ENCODE results near the gene MCTP1. TPM values are rescaled to one million over a fixed set of nuclear protein-coding genes. Genes with fewer than 3 reads are reported as not detected.

Gene MCTP1
- total and polyA plus RNA-seq, 2 of the 8 experiments (the other 6 are each of a cell fraction or from before 2014, with no cell fraction given), result 0.56 to 3.4 TPM

DNA sequence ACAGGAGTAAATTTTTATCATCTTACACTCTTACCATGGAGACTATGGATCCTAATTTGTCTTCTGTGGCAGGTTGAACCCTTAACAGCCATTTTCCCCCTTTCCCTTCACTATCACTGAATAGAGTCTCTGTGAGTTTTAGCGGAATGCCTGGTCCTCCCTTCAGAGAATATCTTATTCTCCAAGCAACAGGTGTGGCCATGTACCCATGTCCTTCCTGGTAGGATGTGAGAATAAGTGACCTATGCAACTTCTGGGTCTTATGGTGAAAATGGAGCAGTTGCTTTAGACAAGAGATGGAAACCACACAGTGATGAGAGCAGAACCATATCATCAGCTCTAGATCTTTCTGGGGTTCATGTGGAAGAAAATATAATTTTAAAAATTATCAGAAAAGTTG lies 312.6 kb downstream of the MCTP1 start:
- FAIRE-seq, result no peak
- TF ChIP-seq, protein P1, sequence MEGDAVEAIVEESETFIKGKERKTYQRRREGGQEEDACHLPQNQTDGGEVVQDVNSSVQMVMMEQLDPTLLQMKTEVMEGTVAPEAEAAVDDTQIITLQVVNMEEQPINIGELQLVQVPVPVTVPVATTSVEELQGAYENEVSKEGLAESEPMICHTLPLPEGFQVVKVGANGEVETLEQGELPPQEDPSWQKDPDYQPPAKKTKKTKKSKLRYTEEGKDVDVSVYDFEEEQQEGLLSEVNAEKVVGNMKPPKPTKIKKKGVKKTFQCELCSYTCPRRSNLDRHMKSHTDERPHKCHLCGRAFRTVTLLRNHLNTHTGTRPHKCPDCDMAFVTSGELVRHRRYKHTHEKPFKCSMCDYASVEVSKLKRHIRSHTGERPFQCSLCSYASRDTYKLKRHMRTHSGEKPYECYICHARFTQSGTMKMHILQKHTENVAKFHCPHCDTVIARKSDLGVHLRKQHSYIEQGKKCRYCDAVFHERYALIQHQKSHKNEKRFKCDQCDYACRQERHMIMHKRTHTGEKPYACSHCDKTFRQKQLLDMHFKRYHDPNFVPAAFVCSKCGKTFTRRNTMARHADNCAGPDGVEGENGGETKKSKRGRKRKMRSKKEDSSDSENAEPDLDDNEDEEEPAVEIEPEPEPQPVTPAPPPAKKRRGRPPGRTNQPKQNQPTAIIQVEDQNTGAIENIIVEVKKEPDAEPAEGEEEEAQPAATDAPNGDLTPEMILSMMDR (IDR thresholded peaks at IDR 0.05; ENCODE audit: control extremely low read depth in 1 of 3, insufficient read depth in 1 of 3, low read depth in 1 of 3, low read length in 3 of 3), result no peak
- TF ChIP-seq POLR2AphosphoS5 (IDR thresholded peaks at IDR 0.05; ENCODE audit: low read depth, low read length) (no peak), KDM4A (IDR thresholded peaks at IDR 0.05; ENCODE audit: low read depth, low read length, severe bottlenecking) (no peak), CHD2 (IDR thresholded peaks at IDR 0.05; ENCODE audit: low read length) (no peak), HDAC2 (IDR thresholded peaks at IDR 0.05; ENCODE audit: borderline replicate concordance in 1 of 2, low read depth in 2 of 2, low read length in 2 of 2) (no peak), TAF1 (IDR thresholded peaks at IDR 0.05; ENCODE audit: low read depth, low read length) (no peak), SIN3A (conservative IDR thresholded peaks at IDR 0.05 in 1 of 2, IDR thresholded peaks at IDR 0.05 in 1 of 2; ENCODE audit: low read depth in 1 of 2, low read length in 2 of 2) (no peak), TCF12 (IDR thresholded peaks at IDR 0.05; ENCODE audit: low read depth, low read length) (no peak), NRF1 (IDR thresholded peaks at IDR 0.05; ENCODE audit: low read depth, low read length) (no peak), MAFK (IDR thresholded peaks at IDR 0.05; ENCODE audit: low read depth, low read length) (no peak), EGR1 (IDR thresholded peaks at IDR 0.05; ENCODE audit: borderline replicate concordance, low read depth, low read length) (no peak)

More for the DNA sequence above, 312.6 kb downstream of the MCTP1 start:
- Histone ChIP-seq H3K4me3 (ENCODE audit: extremely low read depth in 1 of 4, insufficient read depth in 2 of 4, low read depth in 3 of 4, low read length in 4 of 4) (no peak overlapping the region), H2BK120ac (replicated peaks; ENCODE audit: low read depth, low read length) (no peak overlapping the region), H3K4me1 (replicated peaks in 1 of 4; ENCODE audit: control insufficient read depth in 3 of 4, insufficient read depth in 4 of 4, low read length in 3 of 4) (no peaks in the 10 kb centered on the region), H2AFZ (ENCODE audit: low read length) (no peak overlapping the region), H3K4ac (replicated peaks; ENCODE audit: insufficient read length, low read depth, low read length) (no peak overlapping the region), H4K20me1 (replicated peaks in 1 of 2; ENCODE audit: control insufficient read depth in 1 of 2, insufficient read depth in 2 of 2, low read length in 2 of 2) (no peaks in the 10 kb centered on the region), H2BK20ac (ENCODE audit: low read length) (no peak overlapping the region), H3K9ac (replicated peaks in 1 of 4; ENCODE audit: extremely low read depth in 1 of 4, low read depth in 3 of 4, low read length in 3 of 4) (no peak overlapping the region), H3K4me2 (ENCODE audit: insufficient read depth in 1 of 2, low read depth in 2 of 2, low read length in 2 of 2) (no peak overlapping the region), H3K23me2 (ENCODE audit: low read depth, low read length) (no peaks in the 10 kb centered on the region), H3K79me2 (ENCODE audit: control insufficient read depth in 1 of 2, insufficient read depth in 2 of 2, low read length in 2 of 2) (no peaks in the 10 kb centered on the region), H3K14ac (ENCODE audit: insufficient read length) (no peak overlapping the region), H3K18ac (ENCODE audit: extremely low read depth, low read length) (no peak overlapping the region), H4K5ac (ENCODE audit: insufficient read length, low read depth, low read length) (no peak overlapping the region), H3K27me3 (replicated peaks in 1 of 4; ENCODE audit: control insufficient read depth in 3 of 4, extremely low read depth in 1 of 4, insufficient read depth in 3 of 4, low read length in 3 of 4) (no peaks in the 10 kb centered on the region), H2BK15ac (ENCODE audit: low read length) (no peak overlapping the region), H4K8ac (ENCODE audit: extremely low read depth, insufficient read depth, low read length) (no peak overlapping the region), H3K36me3 (ENCODE audit: control insufficient read depth in 2 of 4, insufficient read depth in 4 of 4, low read length in 3 of 4) (no peaks in the 10 kb centered on the region), H2AK5ac (ENCODE audit: low read depth, low read length) (no peak overlapping the region), H3K23ac (ENCODE audit: insufficient read length) (no peak overlapping the region), H3K56ac (replicated peaks; ENCODE audit: insufficient read length, low read depth, low read length) (no peak overlapping the region), H2BK5ac (ENCODE audit: low read depth, low read length) (no peak overlapping the region), H3K27ac (ENCODE audit: low read depth, low read length) (no peak overlapping the region), H3K9me3 (ENCODE audit: insufficient read depth in 2 of 2, low read depth in 1 of 2, low read length in 1 of 2) (no peaks in the 10 kb centered on the region; a peak in 1 of 4 replicates), H2BK12ac (ENCODE audit: low read depth, low read length) (no peak overlapping the region), H3K79me1 (ENCODE audit: low read depth, low read length) (no peaks in the 10 kb centered on the region), H4K91ac (replicated peaks; ENCODE audit: insufficient read length, low read length) (no peak overlapping the region)
- POLR2A ChIA-PET (ENCODE audit: partially characterized antibody), result no interaction called here
- WGBS, 2 experiments (ENCODE audit: extremely low coverage in 1 of 2, insufficient coverage in 1 of 2, insufficient read length in 1 of 2, insufficient replicate concordance in 2 of 2, low coverage in 1 of 2, low lambda C conversion rate in 2 of 2, missing lambda C conversion rate in 1 of 2), result 84% methylated on average over 1 of the region's 1 CpG; no CpG with 5 or more reads in 1 of the 2 experiments
- DNase-seq (ENCODE audit: low read depth in 1 of 2, low spot score in 2 of 2), result no peak
- CTCF ChIA-PET (ENCODE audit: partially characterized antibody), result no interaction called here

Data from H1 (cell line).